ENCODE results near the gene ECM1.

GRCh38 chr1:150535511-150536287 is 27.8 kb downstream of the ECM1 start:
- TF ChIP-seq CTCF (IDR thresholded peaks at IDR 0.05; ENCODE audit: extremely low read depth in 1 of 2, insufficient read depth in 1 of 2, low read depth in 1 of 2, low read length in 2 of 2) (no peak), POLR2A (IDR thresholded peaks at IDR 0.05; ENCODE audit: low read depth, low read length) (no peak), MAX (IDR thresholded peaks at IDR 0.05; ENCODE audit: insufficient read depth, insufficient read length) (no peak), MYC (IDR thresholded peaks at IDR 0.05; ENCODE audit: low read depth, low read length) (no peak), POLR2AphosphoS5 (IDR thresholded peaks at IDR 0.05; ENCODE audit: insufficient read depth, low read depth, low read length) (no peak), EZH2 (IDR thresholded peaks at IDR 0.05; ENCODE audit: borderline replicate concordance, low read depth, low read length, severe bottlenecking) (no peak), JUN (IDR thresholded peaks at IDR 0.05; ENCODE audit: borderline replicate concordance, insufficient read depth, insufficient read length, low read depth) (no peak), GATA2 (IDR thresholded peaks at IDR 0.05; ENCODE audit: insufficient read depth, insufficient read length, low read depth, low read length) (no peak)
